Measurements from ENCODE around the gene REV1.

Gene REV1

GRCh38 chr2:99448556-99448955 is 41.3 kb downstream of the REV1 start:
- DNase-seq (ENCODE audit: low read depth), result no peak

GRCh38 chr2:99445065-99445464 is 44.8 kb downstream of the REV1 start:
- no peak for DNase-seq (ENCODE audit: low read depth)

GRCh38 chr2:99444222-99444621 is 45.6 kb downstream of the REV1 start:
- no peak for DNase-seq (ENCODE audit: low read depth)

- DNase-seq (ENCODE audit: low read depth), result no peak
Measured at GRCh38 chr2:99442837-99443236, 47.0 kb downstream of the REV1 start.

GRCh38 chr2:99439971-99440505 is 49.8 kb downstream of the REV1 start:
- no peak for DNase-seq (ENCODE audit: low read depth)

GRCh38 chr2:99436874-99437273 is 52.9 kb downstream of the REV1 start:
- no peak for DNase-seq (ENCODE audit: low read depth)

GRCh38 chr2:99433340-99433739 is 56.5 kb downstream of the REV1 start:
- DNase-seq (ENCODE audit: low read depth), result no peak

GRCh38 chr2:99431587-99432275 is 58.1 kb downstream of the REV1 start:
- DNase-seq (ENCODE audit: low read depth), result no peak

GRCh38 chr2:99430614-99431291 is 59.1 kb downstream of the REV1 start:
- no peak for DNase-seq (ENCODE audit: low read depth)

GRCh38 chr2:99425022-99425421 is 64.8 kb downstream of the REV1 start:
- DNase-seq (ENCODE audit: low read depth), result no peak

- DNase-seq (ENCODE audit: low read depth), result no peak
Measured at GRCh38 chr2:99424371-99424770, 65.4 kb downstream of the REV1 start.

- DNase-seq (ENCODE audit: low read depth), result no peak
Measured at GRCh38 chr2:99422599-99422998, 67.2 kb downstream of the REV1 start.

- DNase-seq (ENCODE audit: low read depth), result no peak
Measured at GRCh38 chr2:99421469-99421868, 68.3 kb downstream of the REV1 start.

GRCh38 chr2:99420751-99421299 is 69.0 kb downstream of the REV1 start:
- DNase-seq (ENCODE audit: low read depth), result no peak

- no peak for DNase-seq (ENCODE audit: low read depth)
Measured at GRCh38 chr2:99420031-99420430, 69.8 kb downstream of the REV1 start.

GRCh38 chr2:99417396-99417795 is 72.4 kb downstream of the REV1 start:
- no peak for DNase-seq (ENCODE audit: low read depth)

- DNase-seq (ENCODE audit: low read depth), result no peak
Measured at GRCh38 chr2:99414566-99414965, 75.3 kb downstream of the REV1 start.

GRCh38 chr2:99410276-99410675 is 79.5 kb downstream of the REV1 start:
- DNase-seq (ENCODE audit: low read depth), result no peak

- DNase-seq (ENCODE audit: low read depth), result no peak
Measured at GRCh38 chr2:99406137-99406536, 83.7 kb downstream of the REV1 start.

- DNase-seq (ENCODE audit: low read depth), result no peak
Measured at GRCh38 chr2:99404797-99405669, 84.8 kb downstream of the REV1 start.

- no peak for DNase-seq (ENCODE audit: low read depth)
Measured at GRCh38 chr2:99404039-99404796, 85.6 kb downstream of the REV1 start.

- DNase-seq (ENCODE audit: low read depth), result no peak
Measured at GRCh38 chr2:99403524-99403923, 86.3 kb downstream of the REV1 start.
